A549 (cell line): Measurements from ENCODE around the gene IFI27L1.

ENCODE experiments used
- CHD2 ChIP-seq: fragments of 150-350 bp; IDR thresholded peaks from 2 replicates; pipeline ENCODE4 v1.6.1; 2014; ENCODE audit warnings: low read length; ENCODE audit not compliant: partially characterized antibody
- NFE2L2 ChIP-seq: fragments of 150-350 bp; conservative IDR thresholded peaks from 2 replicates; pipeline ENCODE4 v1.6.1; 2014; ENCODE audit warnings: low read length
- POLR2A ChIP-seq: IDR thresholded peaks from 2 replicates; pipeline ENCODE4 v1.6.1; 2012; ENCODE audit warnings: mild to moderate bottlenecking, low read length
- RAD21 ChIP-seq, 2 experiments: fragments of >200 bp in 1 of 2; sonication (Bioruptor Twin) in 1 of 2; formaldehyde crosslinking in 1 of 2; IDR thresholded peaks in 1 of 2; conservative IDR thresholded peaks in 1 of 2; 2 replicates in 1 of 2; 3 replicates in 1 of 2; pipeline ENCODE4 v1.6.1; 2012 to 2018; ENCODE audit warnings: inconsistent platforms in 1 of 2
- TF ChIP-seq, protein P1 (sequence below): fragments of >200 bp; sonication (Bioruptor Twin); formaldehyde crosslinking; IDR thresholded peaks from 3 replicates; pipeline ENCODE4 v1.5.1; 2016

DNA sequence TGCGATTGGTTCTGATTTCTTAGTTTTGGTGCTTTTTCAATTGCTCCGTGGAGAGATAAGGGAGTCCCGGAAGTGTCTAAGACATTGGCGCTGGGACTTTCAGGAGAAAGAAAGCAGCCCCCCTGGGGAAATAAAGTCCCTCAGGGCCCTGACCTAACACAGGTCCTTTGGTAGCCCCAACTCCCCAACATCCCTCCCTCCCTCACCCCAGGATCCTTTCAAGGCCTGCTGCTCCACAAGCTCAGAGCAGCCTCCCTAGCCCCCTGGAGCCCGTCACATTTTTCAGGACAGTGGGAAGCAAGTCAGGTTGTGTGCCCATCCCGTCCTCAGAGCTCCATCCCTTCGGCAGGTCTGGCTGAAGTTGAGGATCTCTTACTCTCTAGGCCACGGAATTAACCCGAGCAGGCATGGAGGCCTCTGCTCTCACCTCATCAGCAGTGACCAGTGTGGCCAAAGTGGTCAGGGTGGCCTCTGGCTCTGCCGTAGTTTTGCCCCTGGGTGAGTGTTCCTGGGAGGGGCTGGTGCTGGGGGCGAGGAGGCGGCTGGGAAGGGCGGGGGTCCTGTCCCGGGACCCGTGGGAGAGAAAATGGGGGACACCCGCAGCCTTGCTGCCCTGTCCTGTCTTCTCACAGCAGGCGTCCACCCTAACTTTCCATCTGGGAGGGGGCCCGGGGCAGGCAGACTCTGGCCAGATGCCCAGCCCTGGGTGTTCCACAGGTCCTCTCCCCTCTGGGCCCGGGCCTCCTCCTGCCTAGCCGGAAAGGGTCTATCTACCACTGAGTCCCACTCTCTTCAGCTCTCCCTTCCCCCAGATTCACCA, 30.4 kb downstream of the IFI27L1 start:
- TF ChIP-seq CHD2 (no peak), POLR2A (no peak), RAD21 (conservative IDR thresholded peaks at IDR 0.05 in 1 of 2, IDR thresholded peaks at IDR 0.05 in 1 of 2) (no peak), NFE2L2 (no peak)
- TF ChIP-seq, protein P1, sequence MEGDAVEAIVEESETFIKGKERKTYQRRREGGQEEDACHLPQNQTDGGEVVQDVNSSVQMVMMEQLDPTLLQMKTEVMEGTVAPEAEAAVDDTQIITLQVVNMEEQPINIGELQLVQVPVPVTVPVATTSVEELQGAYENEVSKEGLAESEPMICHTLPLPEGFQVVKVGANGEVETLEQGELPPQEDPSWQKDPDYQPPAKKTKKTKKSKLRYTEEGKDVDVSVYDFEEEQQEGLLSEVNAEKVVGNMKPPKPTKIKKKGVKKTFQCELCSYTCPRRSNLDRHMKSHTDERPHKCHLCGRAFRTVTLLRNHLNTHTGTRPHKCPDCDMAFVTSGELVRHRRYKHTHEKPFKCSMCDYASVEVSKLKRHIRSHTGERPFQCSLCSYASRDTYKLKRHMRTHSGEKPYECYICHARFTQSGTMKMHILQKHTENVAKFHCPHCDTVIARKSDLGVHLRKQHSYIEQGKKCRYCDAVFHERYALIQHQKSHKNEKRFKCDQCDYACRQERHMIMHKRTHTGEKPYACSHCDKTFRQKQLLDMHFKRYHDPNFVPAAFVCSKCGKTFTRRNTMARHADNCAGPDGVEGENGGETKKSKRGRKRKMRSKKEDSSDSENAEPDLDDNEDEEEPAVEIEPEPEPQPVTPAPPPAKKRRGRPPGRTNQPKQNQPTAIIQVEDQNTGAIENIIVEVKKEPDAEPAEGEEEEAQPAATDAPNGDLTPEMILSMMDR, result no peak
